Measurements from ENCODE around the gene SLC6A3.
"Not testable (repeated sequence)": the region's sequence is repeated elsewhere in the genome, so short reads cannot be mapped to it uniquely, and the experiment has no call there.

SLC6A3 gene

GRCh38 chr5:1378096-1378495 is 67.1 kb downstream of the SLC6A3 start:
- no peaks in the 10 kb centered on the region for H3K36me3 ChIP-seq
- H3K27ac ChIP-seq = no peak overlapping the region
- H3K4me1 ChIP-seq (ENCODE audit: control insufficient read depth in 1 of 2, insufficient read depth in 1 of 2, low read depth in 1 of 2, low read length in 1 of 2) = no peaks in the 10 kb centered on the region
- H3K9me3 ChIP-seq = no peaks in the 10 kb centered on the region
- peaks cover 67% of the 10 kb centered on the region for H3K27me3 ChIP-seq
- H3K4me3 ChIP-seq (ENCODE audit: low read depth in 1 of 2, low read length in 1 of 2) = no peak overlapping the region
- TF ChIP-seq CTCF (IDR thresholded peaks at IDR 0.05) = no peak

- H3K27ac ChIP-seq = no peak overlapping the region
- no peaks in the 10 kb centered on the region for H3K4me1 ChIP-seq (ENCODE audit: control insufficient read depth in 1 of 2, insufficient read depth in 1 of 2, low read depth in 1 of 2, low read length in 1 of 2)
- H3K36me3 ChIP-seq = no peaks in the 10 kb centered on the region
- TF ChIP-seq CTCF (IDR thresholded peaks at IDR 0.05) = no peak
- no peak overlapping the region for H3K4me3 ChIP-seq (ENCODE audit: low read depth in 1 of 2, low read length in 1 of 2)
- no peaks in the 10 kb centered on the region for H3K9me3 ChIP-seq
- H3K27me3 ChIP-seq = peaks cover 78% of the 10 kb centered on the region
These were observed 68.3 kb downstream of the SLC6A3 start for GRCh38 chr5:1376981-1377380.

- Histone ChIP-seq H3K9me3 (no peaks in the 10 kb centered on the region), H3K27ac (no peak overlapping the region), H3K36me3 (no peaks in the 10 kb centered on the region), H3K27me3 (peaks cover 83% of the 10 kb centered on the region), H3K4me1 (ENCODE audit: control insufficient read depth in 1 of 2, insufficient read depth in 1 of 2, low read depth in 1 of 2, low read length in 1 of 2) (no peaks in the 10 kb centered on the region), H3K4me3 (ENCODE audit: low read depth in 1 of 2, low read length in 1 of 2) (no peak overlapping the region)
- TF ChIP-seq CTCF (IDR thresholded peaks at IDR 0.05) = no peak
These were observed 69.1 kb downstream of the SLC6A3 start for GRCh38 chr5:1375871-1376810.

- Histone ChIP-seq H3K27me3 (peaks cover 72% of the 10 kb centered on the region), H3K36me3 (no peaks in the 10 kb centered on the region), H3K27ac (no peak overlapping the region), H3K4me1 (ENCODE audit: control insufficient read depth in 1 of 2, insufficient read depth in 1 of 2, low read depth in 1 of 2, low read length in 1 of 2) (no peaks in the 10 kb centered on the region), H3K9me3 (no peaks in the 10 kb centered on the region), H3K4me3 (ENCODE audit: low read depth in 1 of 2, low read length in 1 of 2) (no peak overlapping the region)
- TF ChIP-seq CTCF (IDR thresholded peaks at IDR 0.05) = no peak
These were observed 70.6 kb downstream of the SLC6A3 start for GRCh38 chr5:1374679-1375055.

GRCh38 chr5:1374030-1374678 is 71.1 kb downstream of the SLC6A3 start:
- Histone ChIP-seq H3K4me3 (ENCODE audit: low read depth in 1 of 2, low read length in 1 of 2) (no peak overlapping the region), H3K27me3 (peaks cover 72% of the 10 kb centered on the region), H3K27ac (no peak overlapping the region), H3K36me3 (no peaks in the 10 kb centered on the region), H3K9me3 (no peaks in the 10 kb centered on the region), H3K4me1 (ENCODE audit: control insufficient read depth in 1 of 2, insufficient read depth in 1 of 2, low read depth in 1 of 2, low read length in 1 of 2) (no peaks in the 10 kb centered on the region)
- TF ChIP-seq CTCF (IDR thresholded peaks at IDR 0.05) = no peak

- not testable (repeated sequence) for H3K36me3 ChIP-seq; H3K4me1 ChIP-seq (ENCODE audit: control insufficient read depth in 1 of 2, insufficient read depth in 1 of 2, low read depth in 1 of 2, low read length in 1 of 2); H3K4me3 ChIP-seq (ENCODE audit: low read depth in 1 of 2, low read length in 1 of 2); H3K27ac ChIP-seq; H3K9me3 ChIP-seq
- peaks cover 72% of the 10 kb centered on the region for H3K27me3 ChIP-seq
These were observed 73.3 kb downstream of the SLC6A3 start for GRCh38 chr5:1371972-1372342.
